ENCODE measurements around the gene SPATS2L.

SPATS2L gene

DNA sequence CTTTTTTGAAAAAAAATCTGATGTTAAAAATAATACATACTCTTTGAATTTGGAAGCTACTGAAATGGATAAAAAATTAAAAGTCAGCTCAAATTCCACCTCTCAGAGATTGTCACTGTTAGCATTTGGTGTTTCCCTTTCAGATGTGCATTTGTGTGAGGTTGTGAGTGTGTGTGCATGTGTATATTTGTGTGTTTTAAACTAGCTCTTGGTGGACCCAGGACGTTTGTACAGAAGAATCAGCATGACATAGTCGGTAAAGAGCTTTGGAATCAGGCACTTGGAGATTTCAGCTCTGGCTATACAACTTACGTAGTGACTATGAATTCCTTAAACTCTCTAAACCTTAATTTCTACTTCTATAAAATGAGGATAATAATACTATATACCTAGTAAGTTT, 14.5 kb downstream of the SPATS2L start:
- no peak for TF ChIP-seq YY1 (IDR thresholded peaks at IDR 0.05; ENCODE audit: low read depth)
- TF ChIP-seq ZBTB7A (IDR thresholded peaks at IDR 0.05; ENCODE audit: low read depth) = no peak
- TF ChIP-seq EP300 (IDR thresholded peaks at IDR 0.05; ENCODE audit: borderline replicate concordance) = no peak
- TF ChIP-seq, protein P1, sequence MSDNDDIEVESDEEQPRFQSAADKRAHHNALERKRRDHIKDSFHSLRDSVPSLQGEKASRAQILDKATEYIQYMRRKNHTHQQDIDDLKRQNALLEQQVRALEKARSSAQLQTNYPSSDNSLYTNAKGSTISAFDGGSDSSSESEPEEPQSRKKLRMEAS (IDR thresholded peaks at IDR 0.05) = no peak
- TF ChIP-seq EGR1 (IDR thresholded peaks at IDR 0.05) = no peak
- no peak for TF ChIP-seq CEBPB (IDR thresholded peaks at IDR 0.05)
- TF ChIP-seq NFIC (IDR thresholded peaks at IDR 0.05) = no peak
- TF ChIP-seq TAF1 (IDR thresholded peaks at IDR 0.05; ENCODE audit: low read depth) = no peak
- no peak for TF ChIP-seq RAD21 (IDR thresholded peaks at IDR 0.05; ENCODE audit: low read depth)
- no peak for TF ChIP-seq TEAD4 (IDR thresholded peaks at IDR 0.05)

DNA sequence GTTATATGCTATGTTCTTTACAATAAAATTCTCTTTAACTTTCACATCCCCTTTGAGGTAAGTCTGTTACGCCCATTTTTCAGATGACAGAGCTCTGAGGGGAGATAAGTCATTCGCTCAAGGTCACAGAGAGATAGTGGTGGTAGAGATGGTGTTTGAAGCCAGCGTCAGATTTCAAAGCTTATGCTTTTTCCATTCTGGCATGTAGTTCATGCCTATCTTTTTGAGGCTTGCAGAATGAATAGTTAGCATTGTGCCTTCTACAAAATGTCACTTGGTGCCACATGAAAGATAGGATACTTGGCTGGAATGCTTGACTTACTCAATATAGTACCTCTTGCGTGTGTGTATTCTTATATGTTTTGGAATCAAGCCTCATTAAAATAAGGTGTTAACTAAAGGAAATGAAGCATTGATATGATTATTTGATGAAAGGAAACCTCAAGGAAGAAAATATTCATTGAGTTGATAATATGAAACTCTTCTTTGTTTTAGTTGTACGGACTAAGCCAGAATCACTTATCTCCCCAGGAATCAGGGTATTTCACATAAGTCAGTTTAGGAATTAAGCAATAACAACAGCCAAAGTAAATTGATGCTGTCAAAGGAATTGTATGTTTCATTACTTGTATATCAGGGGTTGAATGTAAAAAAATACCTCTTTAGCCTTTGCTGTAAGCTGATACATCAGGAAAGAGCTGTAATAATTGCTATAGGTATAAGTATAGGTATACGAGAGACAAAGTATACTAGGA, 15.5 kb downstream of the SPATS2L start:
- TF ChIP-seq CEBPB (IDR thresholded peaks at IDR 0.05) (peak; percentile 77), EGR1 (IDR thresholded peaks at IDR 0.05) (no peak), TEAD4 (IDR thresholded peaks at IDR 0.05) (peak; percentile 18; the same call in 1 of the 2 replicates)

DNA sequence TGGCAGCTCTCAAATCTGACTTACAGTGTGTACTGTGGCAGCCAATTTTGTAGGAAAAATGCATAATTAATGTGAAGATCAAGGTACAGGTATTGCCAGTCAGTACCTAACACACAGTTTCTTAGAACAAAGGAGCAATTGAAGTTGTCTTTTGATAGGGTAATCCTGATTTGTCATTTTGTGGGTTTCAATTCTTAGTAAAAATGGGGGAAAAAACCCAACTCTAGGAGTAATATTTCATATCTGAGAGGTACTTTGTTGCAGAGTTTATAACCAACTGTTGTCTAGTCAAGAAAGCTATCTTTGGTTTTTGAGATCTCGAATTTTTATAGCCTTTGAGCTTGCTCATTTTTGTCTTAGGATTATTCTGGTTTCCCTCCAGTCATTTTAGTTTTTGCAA, 16.1 kb downstream of the SPATS2L start:
- TF ChIP-seq CREB1 (IDR thresholded peaks at IDR 0.05; ENCODE audit: low read depth) (no peak), EP300 (IDR thresholded peaks at IDR 0.05; ENCODE audit: borderline replicate concordance) (0 out of 2 replicates have a peak, but pooled peaks have one; percentile 31), EGR1 (IDR thresholded peaks at IDR 0.05) (no peak), CEBPB (IDR thresholded peaks at IDR 0.05) (no peak), TEAD4 (IDR thresholded peaks at IDR 0.05) (0 out of 2 replicates have a peak, but pooled peaks have one; percentile 3)
- TF ChIP-seq, protein P2, sequence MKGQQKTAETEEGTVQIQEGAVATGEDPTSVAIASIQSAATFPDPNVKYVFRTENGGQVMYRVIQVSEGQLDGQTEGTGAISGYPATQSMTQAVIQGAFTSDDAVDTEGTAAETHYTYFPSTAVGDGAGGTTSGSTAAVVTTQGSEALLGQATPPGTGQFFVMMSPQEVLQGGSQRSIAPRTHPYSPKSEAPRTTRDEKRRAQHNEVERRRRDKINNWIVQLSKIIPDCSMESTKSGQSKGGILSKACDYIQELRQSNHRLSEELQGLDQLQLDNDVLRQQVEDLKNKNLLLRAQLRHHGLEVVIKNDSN (IDR thresholded peaks at IDR 0.05) = no peak

DNA sequence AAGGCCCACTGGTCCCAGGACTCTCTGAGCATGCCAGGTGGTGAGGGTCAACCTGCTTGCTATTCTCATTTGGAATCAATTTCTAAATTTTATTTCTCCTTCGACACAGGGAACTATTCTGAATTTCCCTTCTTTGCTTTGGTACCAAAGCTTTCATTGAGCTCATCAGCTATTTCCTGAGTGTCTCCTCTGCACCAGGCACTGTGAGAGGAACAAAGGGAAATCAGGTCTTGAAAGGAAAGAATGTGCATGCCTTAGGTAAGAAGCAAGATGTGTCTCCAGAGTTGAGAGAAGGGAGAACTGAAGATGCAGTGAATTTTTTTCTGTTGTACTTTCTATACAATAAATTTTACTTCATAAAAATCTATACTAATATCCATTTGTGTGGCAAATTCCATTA, 17.9 kb downstream of the SPATS2L start:
- TF ChIP-seq YY1 (IDR thresholded peaks at IDR 0.05; ENCODE audit: low read depth) (no peak), TAF1 (IDR thresholded peaks at IDR 0.05; ENCODE audit: low read depth) (no peak), CEBPB (IDR thresholded peaks at IDR 0.05) (no peak), TCF12 (IDR thresholded peaks at IDR 0.05; ENCODE audit: low read depth) (no peak), FOXM1 (IDR thresholded peaks at IDR 0.05; ENCODE audit: borderline replicate concordance, low read depth) (no peak), CREB1 (IDR thresholded peaks at IDR 0.05; ENCODE audit: low read depth) (no peak), RAD21 (IDR thresholded peaks at IDR 0.05; ENCODE audit: low read depth) (no peak), NFIC (IDR thresholded peaks at IDR 0.05) (no peak), ZBTB7A (IDR thresholded peaks at IDR 0.05; ENCODE audit: low read depth) (no peak)
- TF ChIP-seq, protein P2 (IDR thresholded peaks at IDR 0.05) = no peak
- TF ChIP-seq, protein P1 (IDR thresholded peaks at IDR 0.05) = no peak
- TF ChIP-seq, protein P3, sequence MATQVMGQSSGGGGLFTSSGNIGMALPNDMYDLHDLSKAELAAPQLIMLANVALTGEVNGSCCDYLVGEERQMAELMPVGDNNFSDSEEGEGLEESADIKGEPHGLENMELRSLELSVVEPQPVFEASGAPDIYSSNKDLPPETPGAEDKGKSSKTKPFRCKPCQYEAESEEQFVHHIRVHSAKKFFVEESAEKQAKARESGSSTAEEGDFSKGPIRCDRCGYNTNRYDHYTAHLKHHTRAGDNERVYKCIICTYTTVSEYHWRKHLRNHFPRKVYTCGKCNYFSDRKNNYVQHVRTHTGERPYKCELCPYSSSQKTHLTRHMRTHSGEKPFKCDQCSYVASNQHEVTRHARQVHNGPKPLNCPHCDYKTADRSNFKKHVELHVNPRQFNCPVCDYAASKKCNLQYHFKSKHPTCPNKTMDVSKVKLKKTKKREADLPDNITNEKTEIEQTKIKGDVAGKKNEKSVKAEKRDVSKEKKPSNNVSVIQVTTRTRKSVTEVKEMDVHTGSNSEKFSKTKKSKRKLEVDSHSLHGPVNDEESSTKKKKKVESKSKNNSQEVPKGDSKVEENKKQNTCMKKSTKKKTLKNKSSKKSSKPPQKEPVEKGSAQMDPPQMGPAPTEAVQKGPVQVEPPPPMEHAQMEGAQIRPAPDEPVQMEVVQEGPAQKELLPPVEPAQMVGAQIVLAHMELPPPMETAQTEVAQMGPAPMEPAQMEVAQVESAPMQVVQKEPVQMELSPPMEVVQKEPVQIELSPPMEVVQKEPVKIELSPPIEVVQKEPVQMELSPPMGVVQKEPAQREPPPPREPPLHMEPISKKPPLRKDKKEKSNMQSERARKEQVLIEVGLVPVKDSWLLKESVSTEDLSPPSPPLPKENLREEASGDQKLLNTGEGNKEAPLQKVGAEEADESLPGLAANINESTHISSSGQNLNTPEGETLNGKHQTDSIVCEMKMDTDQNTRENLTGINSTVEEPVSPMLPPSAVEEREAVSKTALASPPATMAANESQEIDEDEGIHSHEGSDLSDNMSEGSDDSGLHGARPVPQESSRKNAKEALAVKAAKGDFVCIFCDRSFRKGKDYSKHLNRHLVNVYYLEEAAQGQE (IDR thresholded peaks at IDR 0.05; ENCODE audit: low read depth) = no peak

DNA sequence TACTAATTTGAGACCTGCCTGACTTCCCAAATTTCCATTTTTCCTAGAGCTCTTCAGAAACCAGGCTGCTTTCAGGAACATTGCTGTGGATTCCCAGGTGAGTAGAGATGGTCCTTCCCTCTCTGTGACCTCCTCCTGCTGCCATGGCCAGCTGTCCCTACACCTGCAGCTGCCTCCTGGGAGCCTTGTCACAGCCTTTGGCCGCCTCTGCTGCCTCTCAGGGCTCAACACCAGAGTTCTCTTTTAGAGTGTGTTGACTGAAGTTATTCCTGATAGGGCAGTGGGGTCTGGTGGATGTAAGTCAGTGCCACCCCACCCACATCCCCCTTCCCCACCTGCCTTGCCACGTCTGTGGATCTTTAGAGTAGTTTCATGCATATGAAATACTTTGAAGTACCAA, 22.9 kb downstream of the SPATS2L start:
- TF ChIP-seq TAF1 (IDR thresholded peaks at IDR 0.05; ENCODE audit: low read depth) (no peak), NFIC (IDR thresholded peaks at IDR 0.05) (no peak), RAD21 (IDR thresholded peaks at IDR 0.05; ENCODE audit: low read depth) (no peak)

DNA sequence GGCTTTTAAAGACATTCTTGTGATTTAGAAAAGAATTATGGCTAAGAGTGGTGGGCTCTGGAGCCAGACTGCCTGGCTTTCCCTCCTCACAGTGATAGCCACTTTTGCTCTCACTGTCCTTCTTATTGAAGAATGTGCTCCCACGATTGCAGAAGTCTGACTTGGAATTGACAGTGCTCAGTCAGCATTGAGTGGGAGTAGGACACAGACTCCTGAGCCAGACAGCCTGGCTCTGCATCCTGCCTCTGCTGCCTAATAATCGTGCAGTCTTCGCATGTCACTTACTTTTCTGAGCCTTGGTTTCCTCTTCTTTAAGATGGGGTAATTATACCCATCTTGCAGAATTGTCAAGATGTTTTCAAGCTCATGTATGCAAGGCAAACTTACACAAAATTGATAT, 23.3 kb downstream of the SPATS2L start:
- no peak for TF ChIP-seq YY1 (IDR thresholded peaks at IDR 0.05; ENCODE audit: low read depth)
- no peak for TF ChIP-seq EGR1 (IDR thresholded peaks at IDR 0.05)
- TF ChIP-seq, protein P1 (IDR thresholded peaks at IDR 0.05) = no peak
- TF ChIP-seq, protein P3 (IDR thresholded peaks at IDR 0.05; ENCODE audit: low read depth) = no peak
- TF ChIP-seq TAF1 (IDR thresholded peaks at IDR 0.05; ENCODE audit: low read depth) = no peak
- no peak for TF ChIP-seq TCF12 (IDR thresholded peaks at IDR 0.05; ENCODE audit: low read depth)
- TF ChIP-seq, protein P2 (IDR thresholded peaks at IDR 0.05) = no peak

All from Ishikawa (cell line).